K562 (cell line): Measurements from ENCODE around the gene ATXN7. TPM values are rescaled to one million over a fixed set of nuclear protein-coding genes. Genes with fewer than 3 reads are reported as not detected.

Source experiments
- ATAC-seq: fragments of 200-7000 bp; cut with Tn5 transposase; 3 replicates; pipeline ENCODE4 v1.9.1; 2020; ENCODE audit warnings: moderate library complexity
- BruUV-seq: library from RNA; stranded (reverse); fragments of 400-500 nt; replicated peaks from 2 replicates; lab custom pipeline; 2021; lab: Mats Ljungman, UMichigan
- CTCF ChIA-PET: fragments of 300-600 bp; formaldehyde crosslinking; extraction: SDS; loops from one replicate; lab custom pipeline; 2021; ENCODE audit warnings: low intra/inter-chr PET ratio; lab: Yijun Ruan, JAX
- POLR2A ChIA-PET: fragments of 300-600, 350-650 bp; sonication (Branson Sonifier 250); formaldehyde crosslinking; extraction: SDS; loops from one replicate; lab custom pipeline; 2021; ENCODE audit warnings: antibody characterized with exemption, inconsistent platforms; lab: Yijun Ruan, JAX
- DNase-seq, 4 experiments: peaks; one replicate each; pipeline versions ENCODE4 v3.0.0 to v3.0.0-alpha.2; 2011 to 2018; ENCODE audit warnings: low spot score in 3 of 4, mixed read lengths in 3 of 4; ENCODE audit errors: extremely low read depth in 1 of 4
- FAIRE-seq: peaks from 2 replicates; lab custom pipeline; 2011; peaks lifted over from hg19 to GRCh38; lab: Jason Lieb, UNC
- H2AFZ ChIP-seq: 2 replicates; pipeline ENCODE4 v1.6.0; 2011; ENCODE audit warnings: low read depth, low read length, control low read depth, inconsistent platforms
- H3K27ac ChIP-seq: fragments of 200-600 bp; 3 replicates; pipeline ENCODE4 v1.8.0; 2011; ENCODE audit warnings: low read depth, mild to moderate bottlenecking, control low read depth, inconsistent platforms, low read length, moderate library complexity, mixed read lengths; ENCODE audit errors: extremely low read depth
- H3K27me3 ChIP-seq, 2 experiments: fragments of 300-600 bp in 1 of 2; 2 replicates in 1 of 2; 3 replicates in 1 of 2; pipeline versions ENCODE4 v1.6.0 to v1.8.0; 2011; ENCODE audit warnings: inconsistent platforms in 2 of 2, low read length in 2 of 2, mild to moderate bottlenecking in 1 of 2, mixed read lengths in 1 of 2, moderate library complexity in 1 of 2; ENCODE audit not compliant: control insufficient read depth in 2 of 2, insufficient read depth in 2 of 2
- H3K36me3 ChIP-seq: fragments of 300-600 bp; 3 replicates; pipeline ENCODE4 v1.8.0; 2011; ENCODE audit warnings: mild to moderate bottlenecking, low read length, inconsistent platforms; ENCODE audit not compliant: control insufficient read depth, insufficient read depth
- H3K4me1 ChIP-seq, 2 experiments: fragments of 200-600 bp in 1 of 2; replicated peaks in 1 of 2; 2 replicates in 1 of 2; 3 replicates in 1 of 2; pipeline versions ENCODE4 v1.5.1 to v1.8.0; 2011; ENCODE audit warnings: inconsistent platforms in 2 of 2, low read length in 2 of 2, mild to moderate bottlenecking in 1 of 2, mixed read lengths in 1 of 2, moderate library complexity in 1 of 2; ENCODE audit not compliant: control insufficient read depth in 2 of 2, insufficient read depth in 2 of 2
- H3K4me2 ChIP-seq: 2 replicates; pipeline ENCODE4 v1.6.1; 2011; ENCODE audit warnings: low read length, control low read depth, inconsistent platforms, mixed read lengths; ENCODE audit not compliant: insufficient read depth
- H3K4me3 ChIP-seq: fragments of 200-600 bp; sonication (generic), shearing (Covaris generic); 2 replicates; pipeline ENCODE4 v1.5.1; 2016; ENCODE audit warnings: control low read depth, inconsistent platforms
- H3K79me2 ChIP-seq: fragments of 200-600 bp; 3 replicates; pipeline ENCODE4 v1.8.0; 2011; ENCODE audit warnings: low read length, inconsistent platforms; ENCODE audit not compliant: control insufficient read depth, insufficient read depth
- H3K9ac ChIP-seq, 2 experiments: 2 replicates each; pipeline versions ENCODE4 v1.6.0 to v1.6.1; 2011; ENCODE audit warnings: low read depth in 2 of 2, low read length in 2 of 2, control low read depth in 1 of 2, inconsistent platforms in 1 of 2, mild to moderate bottlenecking in 1 of 2, mixed read lengths in 1 of 2; ENCODE audit not compliant: insufficient read depth in 1 of 2
- H3K9me1 ChIP-seq: one replicate; pipeline ENCODE4 v1.6.0; 2011; ENCODE audit warnings: inconsistent platforms, mild to moderate bottlenecking, low read length, moderate library complexity; ENCODE audit not compliant: control insufficient read depth, insufficient read depth
- H3K9me3 ChIP-seq: replicated peaks from 2 replicates; pipeline ENCODE4 v1.5.1; 2011; ENCODE audit warnings: low read depth, low read length, inconsistent platforms; ENCODE audit not compliant: control insufficient read depth, insufficient read depth
- H4K20me1 ChIP-seq: replicated peaks from 2 replicates; pipeline ENCODE4 v1.6.1; 2011; ENCODE audit warnings: low read length, inconsistent platforms, mixed read lengths; ENCODE audit not compliant: control insufficient read depth, insufficient read depth
- MTA1 ChIP-seq: fragments of 450-650 bp; IDR thresholded peaks from 2 replicates; pipeline ENCODE4 v1.6.1; 2017; ENCODE audit warnings: borderline replicate concordance
- NFIC ChIP-seq: fragments of 450-650 bp; IDR thresholded peaks from 2 replicates; pipeline ENCODE4 v1.6.1; 2017; ENCODE audit warnings: mild to moderate bottlenecking, inconsistent platforms
- PURB ChIP-seq: sonication (generic); formaldehyde crosslinking; IDR thresholded peaks from 2 replicates; pipeline ENCODE4 v1.9.0; 2021; ENCODE audit warnings: low read depth, mild to moderate bottlenecking, missing genetic modification reagents
- SP2 ChIP-seq: IDR thresholded peaks from 2 replicates; pipeline ENCODE4 v1.6.1; 2011; ENCODE audit warnings: mild to moderate bottlenecking, low read depth, low read length, moderate library complexity; ENCODE audit not compliant: poor library complexity, severe bottlenecking; ENCODE audit errors: extremely low read depth
- STAT6 ChIP-seq: sonication (generic); formaldehyde crosslinking; IDR thresholded peaks from 2 replicates; pipeline ENCODE4 v1.8.1; 2023; ENCODE audit warnings: mild to moderate bottlenecking, missing genetic modification reagents
- TFAM ChIP-seq: fragments of 250-450 bp; sonication (Bioruptor Pico); conservative IDR thresholded peaks from 2 replicates; pipeline ENCODE4 v1.5.0; 2021; ENCODE audit warnings: mild to moderate bottlenecking, moderate library complexity
- ZC3H11A ChIP-seq: IDR thresholded peaks from 2 replicates; pipeline ENCODE4 v1.6.1; 2012; ENCODE audit warnings: low read depth, low read length, improper control_type of control experiment
- ZNF79 ChIP-seq: fragments of 250-450 bp; sonication (Bioruptor Pico); IDR thresholded peaks from 2 replicates; pipeline ENCODE4 v1.4.0; 2020; ENCODE audit warnings: low read depth, mild to moderate bottlenecking, moderate library complexity
- WGBS: fragments of 100-300 bp; shearing (Covaris generic); methylation state at CpG from one replicate; pipeline ENCODE4 v1.1.6; 2016; ENCODE audit warnings: low coverage, mixed read lengths; ENCODE audit not compliant: insufficient coverage; ENCODE audit errors: missing lambda C conversion rate; 5-methylcytosine and 5-hydroxymethylcytosine counted together
- in situ Hi-C: fragments of 300-500 bp; cut with MboI; formaldehyde crosslinking; loops from 4 replicates; pipeline ENCODE4 v1.15.0; 2018; ENCODE audit warnings: inconsistent platforms, mixed read lengths
- intact Hi-C: fragments of 100-400 bp; cut with micrococcal nuclease; formaldehyde crosslinking; loops from 2 replicates; pipeline ENCODE4 v1.14.2; 2022
- polyA plus RNA-seq, 8 experiments: library from polyadenylated mRNA; depleted of rRNA in 4 of 8; stranded (reverse) in 5 of 8; unstranded in 3 of 8; fragments of >200 nt; fragmentation: Nextera tagmentation in 2 of 8; fragmentation: Illumina TruSeq in 1 of 8; extraction: Ambion mirVana in 2 of 8; extraction: Trizol in 1 of 8; gene quantifications; 2 replicates each; pipeline versions ENCODE4 v1.2.1 to v1.2.3, GENCODE V29; 2011 to 2014; ENCODE audit warnings: inconsistent platforms in 1 of 8, missing spikeins in 1 of 8
- total RNA-seq, 7 experiments: library from RNA; depleted of rRNA in 6 of 7; stranded (reverse); fragments of >200 nt in 6 of 7; fragmentation: Illumina TruSeq in 2 of 7; extraction: Trizol in 2 of 7; gene quantifications; 2 replicates each; pipeline versions ENCODE4 v1.2.1 to v1.2.3, GENCODE V29; 2011 to 2021; ENCODE audit warnings: low replicate concordance in 1 of 7

Gene ATXN7
- total and polyA plus RNA-seq, 9 of the 15 experiments (the other 6 are each of a cell fraction or from before 2014, with no cell fraction given) = 0.41 to 9.2 (median 6.7) TPM

GRCh38 chr3:63979093-63979885 is 115.6 kb downstream of the ATXN7 start (continued):
- no peak for TF ChIP-seq STAT6
- no peak for TF ChIP-seq TFAM (CRISPR knock-in tag)

GRCh38 chr3:63980019-63980418 is 116.4 kb downstream of the ATXN7 start:
- no peaks in the 10 kb centered on the region for H4K20me1 ChIP-seq
- no peak overlapping the region for H3K4me2 ChIP-seq
- TF ChIP-seq ZC3H11A = no peak
- no peak for TF ChIP-seq ZNF79 (CRISPR knock-in tag)
- no peak for TF ChIP-seq MTA1
- no peak for TF ChIP-seq PURB (CRISPR knock-in tag)
- TF ChIP-seq SP2 = no peak
- TF ChIP-seq NFIC = no peak
- H2AFZ ChIP-seq = no peak overlapping the region
- no TSS peak for BruUV-seq
- DNase-seq (no peak), ATAC-seq (no peak), FAIRE-seq (no peak)
- 92% methylated on average over 2 of the region's 2 CpGs for WGBS
- no peaks in the 10 kb centered on the region for H3K9me1 ChIP-seq
- POLR2A ChIA-PET = no interaction called here
- H3K9ac ChIP-seq = no peak overlapping the region
- intact Hi-C loops (no loop called here), in situ Hi-C loops (no loop called here)
- H3K4me3 ChIP-seq = no peak overlapping the region
- peaks cover 9% of the 10 kb centered on the region; the same call in 2 of the 3 replicates for H3K79me2 ChIP-seq
- H3K9me3 ChIP-seq = no peaks in the 10 kb centered on the region
- H3K36me3 ChIP-seq = peaks cover 47% of the 10 kb centered on the region
- no peak overlapping the region for H3K27ac ChIP-seq
- CTCF ChIA-PET = no interaction called here
- no peaks in the 10 kb centered on the region for H3K27me3 ChIP-seq
- H3K4me1 ChIP-seq = no peaks in the 10 kb centered on the region; a peak in 1 of 5 replicates
